ENCODE measurements around the gene PLEKHO1.

The PLEKHO1 gene

GRCh38 chr1:150156868-150157603 lies 7.3 kb downstream of the PLEKHO1 start:
- Mint-ChIP-seq H3K9me3 (no peaks in the 10 kb centered on the region), H3K27me3 (ENCODE audit: low read depth) (no peaks in the 10 kb centered on the region), H3K36me3 (ENCODE audit: low read depth) (peaks cover 87% of the 10 kb centered on the region), H3K4me3 (no peak overlapping the region), H3K4me1 (peaks cover 80% of the 10 kb centered on the region), H3K27ac (no peak overlapping the region)
- no peak for TF ChIP-seq CTCF (IDR thresholded peaks at IDR 0.05; ENCODE audit: unreplicated experiment in 3 of 3)

DNA sequence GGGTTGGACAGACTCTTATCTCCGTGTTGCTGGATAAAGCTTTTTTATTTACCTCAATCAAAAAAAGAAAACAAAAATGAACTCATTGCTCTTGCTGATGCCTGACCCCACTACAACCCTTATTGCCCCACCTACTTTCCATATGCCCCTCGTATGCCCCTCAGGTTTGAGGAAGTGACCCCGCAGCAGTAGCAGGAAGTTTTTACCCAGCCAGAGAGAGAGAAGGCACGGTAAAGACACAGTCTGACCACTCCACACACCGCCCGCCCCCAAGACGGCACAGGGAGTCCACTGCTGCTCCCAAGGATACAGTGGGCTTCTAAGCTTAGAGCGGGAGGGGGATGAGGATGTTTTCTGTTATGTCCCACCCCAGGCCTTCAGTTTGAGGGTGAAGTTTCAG lies 9.8 kb downstream of the PLEKHO1 start:
- Mint-ChIP-seq H3K27ac (peak overlapping the region; percentile 78 to 97 (median 79)), H3K9me3 (no peaks in the 10 kb centered on the region), H3K27me3 (ENCODE audit: low read depth) (no peaks in the 10 kb centered on the region), H3K4me1 (peaks cover 83% of the 10 kb centered on the region), H3K36me3 (ENCODE audit: low read depth) (peaks cover 66% of the 10 kb centered on the region), H3K4me3 (peak overlapping the region in 1 of 3 experiments; percentile 28)
- no peak for TF ChIP-seq CTCF (IDR thresholded peaks at IDR 0.05; ENCODE audit: unreplicated experiment in 3 of 3)

GRCh38 chr1:150160964-150161621 lies 11.4 kb downstream of the PLEKHO1 start:
- no peaks in the 10 kb centered on the region for H3K27me3 Mint-ChIP-seq (ENCODE audit: low read depth)
- H3K9me3 Mint-ChIP-seq, result no peaks in the 10 kb centered on the region
- H3K36me3 Mint-ChIP-seq (ENCODE audit: low read depth), result peaks cover 50% of the 10 kb centered on the region
- TF ChIP-seq CTCF (IDR thresholded peaks at IDR 0.05; ENCODE audit: unreplicated experiment in 3 of 3), result no peak
- peak overlapping the region; percentile 97 to 99 (median 99) for H3K27ac Mint-ChIP-seq
- peak overlapping the region; percentile 2 to 64 (median 21) for H3K4me3 Mint-ChIP-seq
- peaks cover 88% of the 10 kb centered on the region for H3K4me1 Mint-ChIP-seq

- H3K27me3 Mint-ChIP-seq (ENCODE audit: low read depth), result no peaks in the 10 kb centered on the region
- H3K36me3 Mint-ChIP-seq (ENCODE audit: low read depth), result peaks cover 42% of the 10 kb centered on the region
- H3K4me1 Mint-ChIP-seq, result peaks cover 84% of the 10 kb centered on the region
- H3K9me3 Mint-ChIP-seq, result no peaks in the 10 kb centered on the region
- H3K4me3 Mint-ChIP-seq, result peak overlapping the region; percentile 63 to 73 (median 68)
- peak overlapping the region; percentile 97 to 99 (median 99) for H3K27ac Mint-ChIP-seq
- no peak for TF ChIP-seq CTCF (IDR thresholded peaks at IDR 0.05; ENCODE audit: unreplicated experiment in 3 of 3)
Observed at GRCh38 chr1:150161747-150162581, 12.2 kb downstream of the PLEKHO1 start.

- peak overlapping the region; percentile 63 to 73 (median 68) for H3K4me3 Mint-ChIP-seq
- no peaks in the 10 kb centered on the region for H3K9me3 Mint-ChIP-seq
- no peak for TF ChIP-seq CTCF (IDR thresholded peaks at IDR 0.05; ENCODE audit: unreplicated experiment in 3 of 3)
- H3K27me3 Mint-ChIP-seq (ENCODE audit: low read depth), result no peaks in the 10 kb centered on the region
- H3K27ac Mint-ChIP-seq, result peak overlapping the region; percentile 97 to 99 (median 99)
- H3K4me1 Mint-ChIP-seq, result peaks cover 80% of the 10 kb centered on the region
- H3K36me3 Mint-ChIP-seq (ENCODE audit: low read depth), result peaks cover 36% of the 10 kb centered on the region
Observed at GRCh38 chr1:150162582-150162861, 12.8 kb downstream of the PLEKHO1 start.
